GM12891 (cell line): ENCODE data around the gene SH2D3A.

Experiments used
- POLR2A ChIP-seq: IDR thresholded peaks from 2 replicates; pipeline ENCODE4 v1.6.1; 2011; ENCODE audit warnings: low read depth, low read length, control low read depth
- POLR2AphosphoS5 ChIP-seq: IDR thresholded peaks from 2 replicates; pipeline ENCODE4 v1.6.1; 2011; ENCODE audit warnings: low read depth, low read length, control low read depth
- TAF1 ChIP-seq: IDR thresholded peaks from 2 replicates; pipeline ENCODE4 v1.6.1; 2011; ENCODE audit warnings: low read depth, low read length, control low read depth

DNA sequence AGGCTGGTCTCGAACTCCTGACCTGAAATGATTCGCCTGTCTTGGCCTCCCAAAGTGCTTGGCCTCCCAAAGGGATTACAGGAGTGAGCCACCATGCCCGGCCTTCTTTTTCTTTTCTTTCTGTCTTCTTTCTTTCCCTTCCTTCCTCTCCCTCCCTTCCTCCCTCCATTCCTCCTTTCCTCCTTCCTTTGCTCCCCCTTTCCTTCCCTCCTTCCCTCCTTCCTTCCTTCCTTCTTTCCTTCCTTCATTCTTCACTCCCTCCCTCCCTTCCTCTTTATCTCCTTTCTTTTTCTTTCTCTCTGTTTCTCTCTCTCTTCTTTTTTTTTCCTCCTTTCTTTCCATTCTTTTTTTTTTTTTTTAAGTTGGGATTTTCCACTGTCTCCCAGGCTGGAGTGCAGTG is 58.9 kb downstream of the SH2D3A start:
- no peak for TF ChIP-seq POLR2A
- no peak for TF ChIP-seq POLR2AphosphoS5
- no peak for TF ChIP-seq TAF1
